Smooth muscle cell of the brain vasculature (primary cell): ENCODE measurements around the gene TMEM30A.

Source experiments
- DNase-seq: peaks from one replicate; pipeline ENCODE4 v3.0.0-alpha.2; 2012; ENCODE audit warnings: low read depth, low spot score

The TMEM30A gene

GRCh38 chr6:75284632-75285282 lies at the start of gene TMEM30A:
TSS of gene TMEM30A (minus strand) at chr6:75284792. CDS start at chr6:75284638, 154 bp downstream.
- peak; percentile 93 for DNase-seq

GRCh38 chr6:75333676-75334200 lies 49.1 kb upstream of the TMEM30A start:
- no peak for DNase-seq

GRCh38 chr6:75331151-75331550 lies 46.6 kb upstream of the TMEM30A start:
- no peak for DNase-seq

GRCh38 chr6:75329703-75330102 lies 45.1 kb upstream of the TMEM30A start:
- no peak for DNase-seq

GRCh38 chr6:75327807-75328206 lies 43.2 kb upstream of the TMEM30A start:
- DNase-seq, result no peak

GRCh38 chr6:75326557-75327258 lies 42.1 kb upstream of the TMEM30A start:
- no peak for DNase-seq

- no peak for DNase-seq
Measured at GRCh38 chr6:75318900-75319299, 34.3 kb upstream of the TMEM30A start.

- no peak for DNase-seq
Measured at GRCh38 chr6:75317503-75318206, 33.1 kb upstream of the TMEM30A start.

- DNase-seq, result no peak
Measured at GRCh38 chr6:75315978-75316377, 31.4 kb upstream of the TMEM30A start.

- DNase-seq, result no peak
Measured at GRCh38 chr6:75308250-75308988, 23.8 kb upstream of the TMEM30A start.

- DNase-seq, result no peak
Measured at GRCh38 chr6:75307364-75308004, 22.9 kb upstream of the TMEM30A start.

- DNase-seq, result no peak
Measured at GRCh38 chr6:75306064-75306463, 21.5 kb upstream of the TMEM30A start.

GRCh38 chr6:75305573-75305972 lies 21.0 kb upstream of the TMEM30A start:
- DNase-seq, result no peak

GRCh38 chr6:75302280-75302679 lies 17.7 kb upstream of the TMEM30A start:
- DNase-seq, result no peak

- DNase-seq, result no peak
Measured at GRCh38 chr6:75301537-75301936, 16.9 kb upstream of the TMEM30A start.

GRCh38 chr6:75301088-75301487 lies 16.5 kb upstream of the TMEM30A start:
- DNase-seq, result no peak

- DNase-seq, result no peak
Measured at GRCh38 chr6:75300531-75300855, 15.9 kb upstream of the TMEM30A start.

GRCh38 chr6:75299801-75300530 lies 15.4 kb upstream of the TMEM30A start:
- DNase-seq, result no peak

GRCh38 chr6:75296811-75297779 lies 12.5 kb upstream of the TMEM30A start:
- DNase-seq, result peak; percentile 37

- no peak for DNase-seq
Measured at GRCh38 chr6:75292555-75292954, 8.0 kb upstream of the TMEM30A start.
